Stimulated activated CD4-positive, alpha-beta T cell treated with anti-CD3 and anti-CD28 coated beads, Interleukin-1b, Interleukin-23, amount 100 ng/mL, for 48 hours (primary cell): Measurements from ENCODE around the gene ITGA3.

ENCODE experiments used
- DNase-seq: peaks from one replicate; pipeline ENCODE4 v3.0.0-alpha.2; 2020

Gene ITGA3

DNA sequence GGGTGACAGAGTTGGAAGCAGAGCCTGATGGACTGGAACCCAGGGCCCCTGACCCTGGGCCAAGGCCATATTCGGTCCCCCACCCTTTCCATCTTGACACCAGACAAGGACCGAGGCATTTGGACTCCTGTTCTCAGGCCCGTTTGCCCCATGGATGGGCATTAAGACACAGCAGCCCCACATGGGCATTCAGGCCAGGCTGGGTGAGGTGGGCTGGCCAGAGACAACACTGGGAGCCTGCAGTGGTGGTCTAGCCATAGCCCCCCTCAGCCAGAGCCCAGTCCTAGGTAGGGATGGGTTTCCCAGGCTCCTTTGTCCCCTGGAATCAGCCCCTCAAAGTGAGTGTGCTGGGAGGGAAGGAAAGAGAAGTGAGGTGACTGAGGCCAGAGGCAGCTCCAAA lies 40.8 kb downstream of the ITGA3 start:
- no peak for DNase-seq

- no peak for DNase-seq
Observed at GRCh38 chr17:50097455-50097854, 41.5 kb downstream of the ITGA3 start.

DNA sequence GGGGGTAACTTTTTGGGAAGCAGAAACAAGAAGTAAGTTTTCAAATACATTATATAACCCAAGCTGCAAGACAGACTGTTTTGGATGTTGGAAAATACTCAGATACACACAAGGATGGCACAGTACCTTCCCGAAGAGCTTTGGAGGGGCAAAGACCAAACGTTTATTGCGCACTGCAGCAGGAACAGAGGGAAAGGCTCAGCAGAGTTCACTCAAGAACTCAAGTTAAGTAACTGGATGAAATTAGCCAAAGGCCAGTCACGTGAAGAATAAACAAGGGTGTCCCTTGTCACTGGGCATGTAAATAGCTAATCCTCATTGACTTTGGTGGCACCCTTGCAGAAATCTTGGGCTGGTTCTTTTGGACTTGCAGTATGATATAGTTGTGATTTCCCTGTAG lies 42.0 kb downstream of the ITGA3 start:
- DNase-seq: no peak

- no peak for DNase-seq
Observed at GRCh38 chr17:50098583-50098982, 42.7 kb downstream of the ITGA3 start.

DNA sequence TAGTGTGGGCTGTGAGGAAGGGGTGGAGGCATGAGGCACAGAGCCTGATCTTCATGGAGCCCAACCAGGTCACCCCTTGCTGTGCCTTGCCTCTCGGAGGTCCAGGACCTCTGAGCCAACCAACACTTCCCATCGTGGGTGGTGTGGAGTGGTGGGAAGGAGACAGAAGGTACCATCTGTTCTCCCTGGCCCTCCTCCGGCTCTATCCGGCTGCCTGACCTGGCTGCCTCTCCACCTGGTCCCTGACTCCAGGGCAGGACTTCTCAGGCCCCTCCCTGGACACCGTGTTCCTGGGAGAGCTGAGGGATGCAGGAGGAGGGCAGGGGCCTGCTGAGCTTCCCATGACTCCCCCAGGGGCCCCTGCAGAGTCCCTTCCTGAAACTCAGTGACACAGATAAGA lies 43.1 kb downstream of the ITGA3 start:
- DNase-seq: no peak

- no peak for DNase-seq
Observed at GRCh38 chr17:50100480-50100883, 44.6 kb downstream of the ITGA3 start.

DNA sequence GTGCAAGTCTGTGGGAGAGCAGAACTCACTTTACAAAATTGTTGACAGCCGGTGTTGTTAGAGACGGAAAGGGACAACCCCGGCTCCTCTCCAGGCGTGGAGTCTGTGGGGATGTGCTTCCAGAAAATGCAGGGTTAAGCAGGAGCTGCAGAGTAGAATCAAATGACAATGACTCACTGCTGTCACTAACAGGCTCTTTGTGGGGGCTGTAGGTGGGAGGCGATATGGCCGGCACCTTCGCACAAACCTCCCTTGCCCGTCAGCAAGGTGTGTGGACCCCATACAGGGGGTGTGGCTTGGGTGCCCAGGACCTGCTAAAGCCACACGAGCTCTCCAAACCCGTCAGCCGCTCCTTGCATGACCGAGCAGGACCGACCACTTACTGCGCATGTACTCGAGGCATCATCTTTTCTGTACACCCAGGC lies 45.0 kb downstream of the ITGA3 start:
- no peak for DNase-seq

DNA sequence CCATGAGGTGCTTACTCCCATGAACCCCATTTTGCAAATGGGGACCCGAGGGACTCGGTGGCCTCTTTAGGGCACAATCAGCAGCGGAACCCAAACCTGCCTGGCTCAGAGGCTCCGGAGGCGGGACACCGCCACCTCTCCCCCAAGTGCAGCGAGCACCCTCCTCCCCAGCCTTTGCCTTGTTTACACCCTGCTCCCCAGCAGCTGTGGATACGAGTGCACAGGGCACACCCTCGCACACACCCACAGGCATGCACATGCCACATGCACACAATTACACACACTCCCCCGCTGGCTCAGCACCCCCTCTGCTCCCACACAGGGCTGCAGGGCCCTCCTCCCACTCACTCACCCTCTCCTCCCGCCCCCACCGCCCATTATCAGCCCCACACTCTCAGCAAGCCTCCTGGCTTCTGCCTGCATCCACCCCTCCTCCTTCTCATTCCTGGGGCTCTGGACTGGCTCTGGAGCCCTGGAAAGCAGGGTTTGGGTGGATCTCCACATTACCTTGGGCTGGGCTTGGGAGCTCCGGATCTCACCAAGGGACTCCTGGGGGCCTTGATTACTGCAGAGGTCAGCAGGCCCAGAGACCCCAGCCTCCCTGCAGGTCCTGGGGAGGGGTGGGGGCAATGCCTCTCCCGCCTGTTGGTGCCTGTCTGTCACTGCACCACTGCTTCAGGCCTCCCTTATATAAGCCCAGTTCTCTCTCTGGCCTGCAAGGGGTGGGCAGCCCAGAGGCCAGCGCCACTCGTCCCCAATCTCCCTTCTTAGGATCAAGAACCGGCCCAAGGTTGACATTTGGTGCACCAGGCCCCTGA lies 45.6 kb downstream of the ITGA3 start:
- no peak for DNase-seq

DNA sequence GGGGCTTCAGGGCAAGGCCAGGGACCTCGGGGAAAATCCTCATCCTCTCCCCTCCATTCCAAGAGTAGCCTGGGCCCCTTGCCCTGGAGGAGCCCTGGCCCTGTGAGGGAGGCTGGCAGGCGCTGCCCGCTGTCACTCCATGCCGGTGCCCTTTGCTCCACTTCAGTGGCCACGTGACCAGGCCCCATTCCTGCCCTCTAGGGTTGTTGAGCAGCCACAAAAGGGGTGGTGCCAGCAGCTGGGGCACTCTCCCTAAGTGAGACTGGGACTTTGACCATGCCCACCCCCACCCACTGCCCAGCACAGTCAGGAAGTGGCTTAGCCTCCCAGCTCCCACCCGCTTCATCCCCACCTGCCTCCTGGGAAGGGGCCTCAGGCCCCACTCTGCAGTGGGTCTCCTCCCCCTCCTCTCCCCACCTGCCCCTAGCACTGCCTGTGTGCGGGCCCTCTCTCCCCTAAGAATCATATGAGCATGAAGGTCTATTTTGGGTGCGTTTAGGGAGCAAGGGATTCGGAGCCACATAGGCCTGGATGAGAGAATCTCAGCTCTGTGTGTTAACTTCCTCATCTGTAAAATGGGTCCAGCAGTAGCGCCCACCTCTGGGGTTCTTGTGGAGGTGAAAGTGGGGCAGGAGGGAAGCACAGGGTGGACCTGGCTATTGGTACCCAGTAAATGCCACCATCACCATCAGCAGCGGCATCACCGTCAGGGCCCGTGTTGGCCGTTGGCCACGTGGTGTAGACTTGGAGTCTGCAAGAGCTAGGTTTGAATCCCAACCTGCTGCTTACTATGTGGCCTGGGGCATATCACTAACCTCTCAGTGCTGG lies 46.5 kb downstream of the ITGA3 start:
- no peak for DNase-seq

- DNase-seq: no peak
Observed at GRCh38 chr17:50103252-50103651, 47.3 kb downstream of the ITGA3 start.

DNA sequence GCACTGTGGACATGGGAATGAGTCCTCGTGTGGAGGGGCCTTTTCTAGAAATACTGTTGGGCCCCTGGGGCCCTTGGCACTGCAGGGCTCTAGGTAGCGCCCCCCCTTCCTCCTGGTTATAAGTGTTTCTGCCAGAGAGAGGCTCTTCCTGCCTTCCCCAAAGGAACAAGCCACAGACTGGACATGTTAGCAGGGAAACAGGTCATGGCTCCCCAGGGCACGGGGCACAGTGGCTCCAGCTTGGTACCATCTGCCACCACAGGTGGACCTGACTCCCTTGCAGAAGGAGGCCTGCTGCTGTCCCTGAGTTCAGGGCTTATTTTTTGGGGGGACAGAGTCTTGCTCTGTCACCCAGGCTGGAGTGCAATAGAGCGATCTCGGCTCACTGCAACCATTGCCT lies 48.0 kb downstream of the ITGA3 start:
- no peak for DNase-seq

- DNase-seq: no peak
Observed at GRCh38 chr17:50105811-50106210, 49.9 kb downstream of the ITGA3 start.

GRCh38 chr17:50106393-50107131 lies 50.7 kb downstream of the ITGA3 start:
- DNase-seq: no peak

- no peak for DNase-seq
Observed at GRCh38 chr17:50107790-50108414, 52.0 kb downstream of the ITGA3 start.

GRCh38 chr17:50108556-50108955 lies 52.6 kb downstream of the ITGA3 start:
- no peak for DNase-seq

DNA sequence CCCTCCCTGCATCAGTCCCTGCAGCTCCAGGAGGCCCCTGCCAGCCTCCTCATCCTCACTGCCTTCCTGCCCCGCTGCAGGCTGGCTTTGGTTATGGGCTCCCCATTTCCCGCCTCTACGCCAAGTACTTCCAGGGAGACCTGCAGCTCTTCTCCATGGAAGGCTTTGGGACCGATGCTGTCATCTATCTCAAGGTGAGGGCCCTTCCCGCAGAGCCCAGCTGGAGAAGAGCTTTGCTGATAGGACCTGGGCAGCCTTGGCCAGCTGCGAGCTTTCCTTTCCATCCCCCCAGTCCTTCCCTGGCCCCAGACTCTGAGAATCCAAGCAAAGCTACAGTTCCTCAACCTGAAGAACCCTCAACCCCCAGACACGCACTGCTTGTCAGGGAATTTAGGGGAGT lies 53.3 kb downstream of the ITGA3 start:
- no peak for DNase-seq

- DNase-seq: no peak
Observed at GRCh38 chr17:50109785-50110184, 53.9 kb downstream of the ITGA3 start.

DNA sequence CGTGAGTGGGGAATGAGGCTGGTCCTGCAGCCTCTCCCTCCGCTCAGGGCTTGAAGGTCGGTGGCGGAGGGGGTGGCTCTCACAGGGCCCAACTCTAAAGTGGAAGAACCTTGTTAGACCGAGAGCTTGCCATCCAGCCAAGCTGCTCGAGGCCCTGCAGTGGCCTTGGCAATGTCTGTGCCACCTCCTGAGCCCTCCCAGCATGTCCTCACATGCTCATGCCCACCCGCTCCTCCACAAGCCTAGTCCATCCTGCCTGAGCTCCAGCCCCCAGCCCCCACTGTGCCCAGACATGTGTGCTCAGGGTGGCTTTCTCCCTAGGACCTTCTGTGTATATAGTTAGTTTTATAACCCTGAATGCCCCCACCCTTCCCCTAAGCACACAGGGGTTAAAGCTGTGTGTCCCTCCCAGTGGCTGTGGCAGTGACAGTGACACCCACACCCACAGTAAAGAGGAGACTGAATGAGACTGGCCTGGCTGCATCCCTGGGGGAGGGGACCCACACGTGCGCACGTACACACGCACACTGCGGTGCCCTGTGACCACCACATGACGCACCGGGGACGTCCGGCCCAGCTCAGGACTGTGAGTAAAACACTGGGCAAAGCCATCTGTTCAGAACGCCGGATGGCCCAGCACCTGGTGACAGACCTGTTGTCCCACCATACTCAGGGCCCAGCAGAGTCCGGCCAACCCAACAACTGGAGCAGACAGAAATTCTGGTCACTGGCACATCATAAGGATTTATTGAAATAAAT lies 54.9 kb downstream of the ITGA3 start:
- no peak for DNase-seq

GRCh38 chr17:50111673-50112655 lies 56.1 kb downstream of the ITGA3 start:
- DNase-seq: no peak

GRCh38 chr17:50112694-50113093 lies 56.8 kb downstream of the ITGA3 start:
- DNase-seq: no peak
